LNCaP clone FGC (cell line): Measurements from ENCODE around the gene RAD18.

Experiments
- DNase-seq: peaks from one replicate; pipeline ENCODE4 v3.0.0-alpha.2; 2011; ENCODE audit warnings: low read depth
- H3K4me3 ChIP-seq: 2 replicates; pipeline ENCODE4 v1.5.1; 2011; ENCODE audit warnings: mild to moderate bottlenecking, low read depth, low read length, control low read depth
- CTCF ChIP-seq: IDR thresholded peaks from 2 replicates; pipeline ENCODE4 v1.5.1; 2012; ENCODE audit warnings: mild to moderate bottlenecking; ENCODE audit not compliant: control insufficient read depth, insufficient read depth; ENCODE audit errors: extremely low read depth

The RAD18 gene

GRCh38 chr3:8884630-8885290, 78.5 kb downstream of the RAD18 start:
- TF ChIP-seq CTCF, result no peak
- no peak for DNase-seq
- no peak overlapping the region for H3K4me3 ChIP-seq

GRCh38 chr3:8882642-8883041, 80.6 kb downstream of the RAD18 start:
- H3K4me3 ChIP-seq, result no peak overlapping the region
- TF ChIP-seq CTCF, result no peak
- no peak for DNase-seq

DNA sequence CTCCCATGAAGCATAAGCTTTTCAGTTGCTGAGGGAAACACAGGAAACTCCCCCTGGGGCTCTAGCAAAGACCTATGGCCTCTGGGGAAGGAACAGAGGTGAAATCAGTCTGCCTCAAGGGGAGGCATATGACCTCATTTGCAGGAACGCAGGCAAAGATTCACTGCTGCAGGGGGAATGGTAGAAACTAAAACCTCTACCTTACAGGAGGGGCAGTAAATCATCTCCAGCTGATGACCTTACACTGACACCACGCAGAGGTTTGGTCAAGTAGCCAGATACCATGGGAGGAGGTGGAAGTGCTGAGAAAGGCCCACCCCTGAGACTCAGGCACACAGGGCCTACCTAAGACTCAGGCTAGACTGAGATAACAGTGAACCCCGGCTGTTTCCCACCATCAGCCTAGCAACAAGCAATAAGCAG, 81.1 kb downstream of the RAD18 start:
- no peak overlapping the region for H3K4me3 ChIP-seq
- no peak for TF ChIP-seq CTCF
- no peak for DNase-seq

- TF ChIP-seq CTCF, result no peak
- H3K4me3 ChIP-seq, result no peak overlapping the region
- no peak for DNase-seq
Observed at GRCh38 chr3:8879347-8879944, 83.8 kb downstream of the RAD18 start.

- H3K4me3 ChIP-seq, result no peak overlapping the region
- TF ChIP-seq CTCF, result no peak
- no peak for DNase-seq
Observed at GRCh38 chr3:8875836-8876235, 87.4 kb downstream of the RAD18 start.

- no peak overlapping the region for H3K4me3 ChIP-seq
- TF ChIP-seq CTCF, result no peak
- DNase-seq, result no peak
Observed at GRCh38 chr3:8873740-8874139, 89.5 kb downstream of the RAD18 start.

- H3K4me3 ChIP-seq, result no peak overlapping the region
- no peak for DNase-seq
- no peak for TF ChIP-seq CTCF
Observed at GRCh38 chr3:8872261-8872660, 91.0 kb downstream of the RAD18 start.
